ENCODE data around the gene EPC2. TPM values are rescaled to one million over a fixed set of nuclear protein-coding genes. Genes with fewer than 3 reads are reported as not detected.

EPC2 gene
- total and polyA plus RNA-seq, 2 experiments from 2014 or later: 6.3 to 27.0 TPM

DNA sequence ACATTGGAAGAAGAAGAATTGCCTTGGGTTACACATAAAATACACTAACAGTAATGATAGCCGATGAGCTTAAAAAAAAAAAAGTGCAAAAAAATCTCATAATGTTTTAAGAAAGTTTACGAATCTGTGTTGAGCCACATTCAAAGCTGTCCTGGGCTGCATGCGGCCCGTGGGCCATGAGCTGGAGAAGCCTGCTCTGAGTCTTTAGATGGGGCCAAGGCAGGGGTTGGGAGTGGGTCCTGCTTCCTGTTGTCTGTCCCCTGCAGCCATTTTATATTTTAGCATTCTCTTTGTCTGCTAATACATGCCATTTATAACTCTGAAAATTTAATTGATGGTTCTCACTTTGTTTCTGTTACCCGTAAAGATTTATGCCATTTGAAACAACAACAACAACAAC lies 93.2 kb downstream of the EPC2 start:
- Mint-ChIP-seq H3K27ac (peak overlapping the region; percentile 41; the same call in 1 of the 2 replicates), H3K36me3 (ENCODE audit: low read depth) (no peaks in the 10 kb centered on the region), H3K4me3 (no peak overlapping the region), H3K4me1 (peaks cover 31% of the 10 kb centered on the region), H3K9me3 (no peaks in the 10 kb centered on the region), H3K27me3 (ENCODE audit: insufficient read depth, low read depth, poor library complexity) (no peaks in the 10 kb centered on the region)
- Histone ChIP-seq H3K36me3 (ENCODE audit: insufficient read depth) (no peaks in the 10 kb centered on the region), H3K4me2 (no peak overlapping the region), H3K4me1 (ENCODE audit: insufficient read depth) (peaks cover 10% of the 10 kb centered on the region), H3F3A (replicated peaks; ENCODE audit: low read depth) (no peaks in the 10 kb centered on the region), H3K4me3 (no peak overlapping the region), H2AFZ (no peak overlapping the region), H3K27ac (ENCODE audit: low read depth) (no peak overlapping the region), H3K79me2 (replicated peaks; ENCODE audit: insufficient read depth) (peaks cover 65% of the 10 kb centered on the region), H3K27me3 (ENCODE audit: insufficient read depth) (no peaks in the 10 kb centered on the region), H3K9me2 (ENCODE audit: insufficient read depth) (no peaks in the 10 kb centered on the region), H4K20me1 (replicated peaks; ENCODE audit: insufficient read depth) (0 out of 2 replicates have a peak, but pooled peaks cover 7% of the 10 kb centered on the region)
- ATAC-seq (peak; percentile 63), DNase-seq (ENCODE audit: low spot score) (peak; percentile 16)
- TF ChIP-seq ZNF331 (CRISPR knock-in tag; IDR thresholded peaks at IDR 0.05; ENCODE audit: low read depth): no peak
- TF ChIP-seq, protein P1, sequence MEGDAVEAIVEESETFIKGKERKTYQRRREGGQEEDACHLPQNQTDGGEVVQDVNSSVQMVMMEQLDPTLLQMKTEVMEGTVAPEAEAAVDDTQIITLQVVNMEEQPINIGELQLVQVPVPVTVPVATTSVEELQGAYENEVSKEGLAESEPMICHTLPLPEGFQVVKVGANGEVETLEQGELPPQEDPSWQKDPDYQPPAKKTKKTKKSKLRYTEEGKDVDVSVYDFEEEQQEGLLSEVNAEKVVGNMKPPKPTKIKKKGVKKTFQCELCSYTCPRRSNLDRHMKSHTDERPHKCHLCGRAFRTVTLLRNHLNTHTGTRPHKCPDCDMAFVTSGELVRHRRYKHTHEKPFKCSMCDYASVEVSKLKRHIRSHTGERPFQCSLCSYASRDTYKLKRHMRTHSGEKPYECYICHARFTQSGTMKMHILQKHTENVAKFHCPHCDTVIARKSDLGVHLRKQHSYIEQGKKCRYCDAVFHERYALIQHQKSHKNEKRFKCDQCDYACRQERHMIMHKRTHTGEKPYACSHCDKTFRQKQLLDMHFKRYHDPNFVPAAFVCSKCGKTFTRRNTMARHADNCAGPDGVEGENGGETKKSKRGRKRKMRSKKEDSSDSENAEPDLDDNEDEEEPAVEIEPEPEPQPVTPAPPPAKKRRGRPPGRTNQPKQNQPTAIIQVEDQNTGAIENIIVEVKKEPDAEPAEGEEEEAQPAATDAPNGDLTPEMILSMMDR (conservative IDR thresholded peaks at IDR 0.05; ENCODE audit: low read depth in 2 of 2): no peak
- TF ChIP-seq ZNF114 (CRISPR knock-in tag; IDR thresholded peaks at IDR 0.05): no peak
- TF ChIP-seq NANOG (IDR thresholded peaks at IDR 0.05; ENCODE audit: borderline replicate concordance): no peak
- TF ChIP-seq, protein P2, sequence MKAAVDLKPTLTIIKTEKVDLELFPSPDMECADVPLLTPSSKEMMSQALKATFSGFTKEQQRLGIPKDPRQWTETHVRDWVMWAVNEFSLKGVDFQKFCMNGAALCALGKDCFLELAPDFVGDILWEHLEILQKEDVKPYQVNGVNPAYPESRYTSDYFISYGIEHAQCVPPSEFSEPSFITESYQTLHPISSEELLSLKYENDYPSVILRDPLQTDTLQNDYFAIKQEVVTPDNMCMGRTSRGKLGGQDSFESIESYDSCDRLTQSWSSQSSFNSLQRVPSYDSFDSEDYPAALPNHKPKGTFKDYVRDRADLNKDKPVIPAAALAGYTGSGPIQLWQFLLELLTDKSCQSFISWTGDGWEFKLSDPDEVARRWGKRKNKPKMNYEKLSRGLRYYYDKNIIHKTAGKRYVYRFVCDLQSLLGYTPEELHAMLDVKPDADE (IDR thresholded peaks at IDR 0.05): no peak
- no peak for TF ChIP-seq CREB1 (CRISPR knock-in tag; IDR thresholded peaks at IDR 0.05; ENCODE audit: low read depth)

DNA sequence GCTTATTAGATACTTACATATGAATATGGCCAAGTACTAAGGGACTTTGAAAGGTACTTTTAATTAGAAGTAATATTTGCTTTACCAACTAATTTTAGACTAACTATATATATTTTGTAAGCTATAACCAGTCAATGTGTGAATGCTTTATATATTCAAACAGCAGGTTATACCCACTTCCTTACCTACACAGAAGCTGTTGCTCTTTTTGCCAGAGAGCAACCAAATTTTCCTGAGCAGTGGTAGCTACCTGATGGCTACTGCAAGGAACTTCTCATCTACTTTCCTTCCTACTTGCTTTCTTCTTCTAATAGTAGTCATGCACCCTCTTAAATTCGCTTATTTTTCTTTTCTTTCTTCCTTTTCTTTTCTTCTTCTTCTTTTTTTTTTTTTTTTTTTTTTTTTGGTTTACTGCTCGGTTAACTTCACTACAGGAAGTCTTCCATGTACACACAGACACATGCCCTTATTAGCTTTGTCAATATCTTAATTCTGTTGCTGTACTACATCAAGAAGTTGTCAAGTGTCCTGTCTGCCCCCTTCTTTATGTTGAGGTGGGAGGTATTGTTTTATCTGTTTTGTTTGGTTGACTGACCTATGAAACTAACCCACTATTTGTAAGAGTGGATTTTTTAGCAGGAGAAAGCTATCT lies 95.0 kb downstream of the EPC2 start:
- no peak for DNase-seq (ENCODE audit: low spot score)
- Mint-ChIP-seq H3K4me3 (no peak overlapping the region), H3K36me3 (ENCODE audit: low read depth) (no peaks in the 10 kb centered on the region), H3K4me1 (peaks cover 37% of the 10 kb centered on the region), H3K9me3 (no peaks in the 10 kb centered on the region), H3K27ac (no peak overlapping the region), H3K27me3 (ENCODE audit: insufficient read depth, low read depth, poor library complexity) (no peaks in the 10 kb centered on the region)
- Histone ChIP-seq H3K36me3 (ENCODE audit: insufficient read depth) (no peaks in the 10 kb centered on the region), H3K4me1 (ENCODE audit: insufficient read depth) (peaks cover 17% of the 10 kb centered on the region), H3K27me3 (ENCODE audit: insufficient read depth) (no peaks in the 10 kb centered on the region), H4K20me1 (replicated peaks; ENCODE audit: insufficient read depth) (0 out of 2 replicates have a peak, but pooled peaks cover 4% of the 10 kb centered on the region), H3K9me2 (ENCODE audit: insufficient read depth) (no peaks in the 10 kb centered on the region), H3K4me2 (no peak overlapping the region), H2AFZ (no peak overlapping the region), H3K4me3 (no peak overlapping the region), H3F3A (replicated peaks; ENCODE audit: low read depth) (no peaks in the 10 kb centered on the region), H3K27ac (ENCODE audit: low read depth) (no peak overlapping the region), H3K79me2 (replicated peaks; ENCODE audit: insufficient read depth) (peaks cover 60% of the 10 kb centered on the region)
- ATAC-seq: no peak
- TF ChIP-seq ZNF114 (CRISPR knock-in tag; IDR thresholded peaks at IDR 0.05) (no peak), JUNB (IDR thresholded peaks at IDR 0.05; ENCODE audit: unreplicated experiment) (no peak), CREB1 (CRISPR knock-in tag; IDR thresholded peaks at IDR 0.05; ENCODE audit: low read depth) (no peak), STAT1 (IDR thresholded peaks at IDR 0.05; ENCODE audit: unreplicated experiment) (no peak), EZH2 (IDR thresholded peaks at IDR 0.05; ENCODE audit: low read depth, unreplicated experiment) (no peak), NANOG (IDR thresholded peaks at IDR 0.05; ENCODE audit: borderline replicate concordance) (no peak), POLR2AphosphoS5 (IDR thresholded peaks at IDR 0.05; ENCODE audit: low read depth) (no peak)
- TF ChIP-seq, protein P2 (IDR thresholded peaks at IDR 0.05): no peak
- TF ChIP-seq, protein P3, sequence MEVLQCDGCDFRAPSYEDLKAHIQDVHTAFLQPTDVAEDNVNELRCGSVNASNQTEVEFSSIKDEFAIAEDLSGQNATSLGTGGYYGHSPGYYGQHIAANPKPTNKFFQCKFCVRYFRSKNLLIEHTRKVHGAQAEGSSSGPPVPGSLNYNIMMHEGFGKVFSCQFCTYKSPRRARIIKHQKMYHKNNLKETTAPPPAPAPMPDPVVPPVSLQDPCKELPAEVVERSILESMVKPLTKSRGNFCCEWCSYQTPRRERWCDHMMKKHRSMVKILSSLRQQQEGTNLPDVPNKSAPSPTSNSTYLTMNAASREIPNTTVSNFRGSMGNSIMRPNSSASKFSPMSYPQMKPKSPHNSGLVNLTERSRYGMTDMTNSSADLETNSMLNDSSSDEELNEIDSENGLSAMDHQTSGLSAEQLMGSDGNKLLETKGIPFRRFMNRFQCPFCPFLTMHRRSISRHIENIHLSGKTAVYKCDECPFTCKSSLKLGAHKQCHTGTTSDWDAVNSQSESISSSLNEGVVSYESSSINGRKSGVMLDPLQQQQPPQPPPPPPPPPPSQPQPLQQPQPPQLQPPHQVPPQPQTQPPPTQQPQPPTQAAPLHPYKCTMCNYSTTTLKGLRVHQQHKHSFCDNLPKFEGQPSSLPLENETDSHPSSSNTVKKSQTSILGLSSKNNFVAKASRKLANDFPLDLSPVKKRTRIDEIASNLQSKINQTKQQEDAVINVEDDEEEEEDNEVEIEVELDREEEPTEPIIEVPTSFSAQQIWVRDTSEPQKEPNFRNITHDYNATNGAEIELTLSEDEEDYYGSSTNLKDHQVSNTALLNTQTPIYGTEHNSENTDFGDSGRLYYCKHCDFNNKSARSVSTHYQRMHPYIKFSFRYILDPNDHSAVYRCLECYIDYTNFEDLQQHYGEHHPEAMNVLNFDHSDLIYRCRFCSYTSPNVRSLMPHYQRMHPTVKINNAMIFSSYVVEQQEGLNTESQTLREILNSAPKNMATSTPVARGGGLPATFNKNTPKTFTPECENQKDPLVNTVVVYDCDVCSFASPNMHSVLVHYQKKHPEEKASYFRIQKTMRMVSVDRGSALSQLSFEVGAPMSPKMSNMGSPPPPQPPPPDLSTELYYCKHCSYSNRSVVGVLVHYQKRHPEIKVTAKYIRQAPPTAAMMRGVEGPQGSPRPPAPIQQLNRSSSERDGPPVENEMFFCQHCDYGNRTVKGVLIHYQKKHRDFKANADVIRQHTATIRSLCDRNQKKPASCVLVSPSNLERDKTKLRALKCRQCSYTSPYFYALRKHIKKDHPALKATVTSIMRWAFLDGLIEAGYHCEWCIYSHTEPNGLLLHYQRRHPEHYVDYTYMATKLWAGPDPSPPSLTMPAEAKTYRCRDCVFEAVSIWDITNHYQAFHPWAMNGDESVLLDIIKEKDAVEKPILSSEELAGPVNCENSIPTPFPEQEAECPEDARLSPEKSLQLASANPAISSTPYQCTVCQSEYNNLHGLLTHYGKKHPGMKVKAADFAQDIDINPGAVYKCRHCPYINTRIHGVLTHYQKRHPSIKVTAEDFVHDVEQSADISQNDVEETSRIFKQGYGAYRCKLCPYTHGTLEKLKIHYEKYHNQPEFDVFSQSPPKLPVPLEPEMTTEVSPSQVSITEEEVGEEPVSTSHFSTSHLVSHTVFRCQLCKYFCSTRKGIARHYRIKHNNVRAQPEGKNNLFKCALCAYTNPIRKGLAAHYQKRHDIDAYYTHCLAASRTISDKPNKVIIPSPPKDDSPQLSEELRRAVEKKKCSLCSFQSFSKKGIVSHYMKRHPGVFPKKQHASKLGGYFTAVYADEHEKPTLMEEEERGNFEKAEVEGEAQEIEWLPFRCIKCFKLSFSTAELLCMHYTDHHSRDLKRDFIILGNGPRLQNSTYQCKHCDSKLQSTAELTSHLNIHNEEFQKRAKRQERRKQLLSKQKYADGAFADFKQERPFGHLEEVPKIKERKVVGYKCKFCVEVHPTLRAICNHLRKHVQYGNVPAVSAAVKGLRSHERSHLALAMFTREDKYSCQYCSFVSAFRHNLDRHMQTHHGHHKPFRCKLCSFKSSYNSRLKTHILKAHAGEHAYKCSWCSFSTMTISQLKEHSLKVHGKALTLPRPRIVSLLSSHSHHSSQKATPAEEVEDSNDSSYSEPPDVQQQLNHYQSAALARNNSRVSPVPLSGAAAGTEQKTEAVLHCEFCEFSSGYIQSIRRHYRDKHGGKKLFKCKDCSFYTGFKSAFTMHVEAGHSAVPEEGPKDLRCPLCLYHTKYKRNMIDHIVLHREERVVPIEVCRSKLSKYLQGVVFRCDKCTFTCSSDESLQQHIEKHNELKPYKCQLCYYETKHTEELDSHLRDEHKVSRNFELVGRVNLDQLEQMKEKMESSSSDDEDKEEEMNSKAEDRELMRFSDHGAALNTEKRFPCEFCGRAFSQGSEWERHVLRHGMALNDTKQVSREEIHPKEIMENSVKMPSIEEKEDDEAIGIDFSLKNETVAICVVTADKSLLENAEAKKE (CRISPR knock-in tag; IDR thresholded peaks at IDR 0.05): no peak

Measured in GM23338 (cell line).